ENCODE data around the gene C11orf54.

GRCh38 chr11:93775289-93775688, 33.8 kb downstream of the C11orf54 start:
- TF ChIP-seq CTCF (IDR thresholded peaks at IDR 0.05) (no peak), POLR2A (IDR thresholded peaks at IDR 0.05) (no peak)
